ENCODE measurements around the gene MALT1.
"Not testable (repeated sequence)": the region's sequence is repeated elsewhere in the genome, so short reads cannot be mapped to it uniquely, and the experiment has no call there.

The MALT1 gene

GRCh38 chr18:58637946-58638345 lies 33.3 kb upstream of the MALT1 start:
- Histone ChIP-seq H3K4me1 (peaks cover 27 to 47% (median 35%) of the 10 kb centered on the region in 10 experiments), H4K20me1 (no peaks in the 10 kb centered on the region)

GRCh38 chr18:58638441-58638840 lies 32.8 kb upstream of the MALT1 start:
- H3K4me1 ChIP-seq, result peaks cover 27 to 47% (median 35%) of the 10 kb centered on the region in 10 experiments
- H3K27ac ChIP-seq, result peak overlapping the region in 5 of 11 experiments; percentile 3 to 52 (median 44); a peak in 4 of 22 replicates
- peaks cover 8 to 22% (median 14%) of the 10 kb centered on the region in 11 experiments for H3K9me3 ChIP-seq (replicated peaks in 1 of 11)
- peak overlapping the region; percentile 37 to 78 (median 59) for H3K4me2 ChIP-seq
- H3K4me3 ChIP-seq, result no peak overlapping the region
- no peaks in the 10 kb centered on the region for H4K20me1 ChIP-seq
- 0 out of 22 replicates have a peak, but pooled peaks cover 0 to 4% (median 0%) of the 10 kb centered on the region in 11 experiments for H3K36me3 ChIP-seq
- H3K27me3 ChIP-seq, result no peaks in the 10 kb centered on the region
- no peak overlapping the region for H3K9ac ChIP-seq
- TF ChIP-seq Cebpa-rat (IDR thresholded peaks at IDR 0.05), result no peak

More at GRCh38 chr18:58637946-58638345, 33.3 kb upstream of the MALT1 start:
- no peak overlapping the region for H3K9ac ChIP-seq
- H3K4me2 ChIP-seq, result peak overlapping the region; percentile 25 to 78 (median 57)
- no peaks in the 10 kb centered on the region for H3K36me3 ChIP-seq
- peaks cover 3 to 17% (median 9%) of the 10 kb centered on the region in 11 experiments; a peak in 21 of 22 replicates for H3K9me3 ChIP-seq (replicated peaks in 1 of 11)
- TF ChIP-seq Cebpa-rat (IDR thresholded peaks at IDR 0.05), result no peak
- peak overlapping the region in 3 of 11 experiments; percentile 2 to 8 (median 3); a peak in 2 of 22 replicates for H3K27ac ChIP-seq
- H3K4me3 ChIP-seq, result no peak overlapping the region
- no peaks in the 10 kb centered on the region for H3K27me3 ChIP-seq

- TF ChIP-seq Cebpa-rat (IDR thresholded peaks at IDR 0.05), result no peak
- peak overlapping the region in 7 of 11 experiments; percentile 22 to 52 (median 34); a peak in 12 of 22 replicates for H3K27ac ChIP-seq
- H3K4me3 ChIP-seq, result no peak overlapping the region
- H4K20me1 ChIP-seq, result no peaks in the 10 kb centered on the region
- H3K4me2 ChIP-seq, result peak overlapping the region in 10 of 11 experiments; percentile 37 to 78 (median 62); a peak in 17 of 22 replicates
- H3K27me3 ChIP-seq, result no peaks in the 10 kb centered on the region
- H3K9me3 ChIP-seq (replicated peaks in 1 of 11), result peaks cover 16 to 30% (median 22%) of the 10 kb centered on the region in 11 experiments
- peaks cover 27 to 47% (median 35%) of the 10 kb centered on the region in 10 experiments for H3K4me1 ChIP-seq
- peak overlapping the region in 2 of 11 experiments; percentile 28 to 34; a peak in 3 of 22 replicates for H3K9ac ChIP-seq
- 0 out of 22 replicates have a peak, but pooled peaks cover 0 to 4% (median 0%) of the 10 kb centered on the region in 11 experiments for H3K36me3 ChIP-seq
Measured at GRCh38 chr18:58639237-58639636, 32.0 kb upstream of the MALT1 start.

- H3K9ac ChIP-seq, result peak overlapping the region in 4 of 11 experiments; percentile 12 to 34 (median 26); a peak in 3 of 22 replicates
- peaks cover 22 to 36% (median 29%) of the 10 kb centered on the region in 11 experiments for H3K9me3 ChIP-seq (replicated peaks in 1 of 11)
- peak overlapping the region in 7 of 11 experiments; percentile 22 to 52 (median 34); a peak in 11 of 22 replicates for H3K27ac ChIP-seq
- H3K36me3 ChIP-seq, result 0 out of 22 replicates have a peak, but pooled peaks cover 0 to 4% (median 0%) of the 10 kb centered on the region in 11 experiments
- H3K4me1 ChIP-seq, result peaks cover 27 to 47% (median 35%) of the 10 kb centered on the region in 10 experiments
- H3K4me2 ChIP-seq, result peak overlapping the region in 10 of 11 experiments; percentile 22 to 78 (median 62); a peak in 19 of 22 replicates
- no peak overlapping the region for H3K4me3 ChIP-seq
- H4K20me1 ChIP-seq, result no peaks in the 10 kb centered on the region
- peak in 3 of 11 experiments; percentile 21 to 46 (median 29); a peak in 1 of 22 replicates for TF ChIP-seq Cebpa-rat (IDR thresholded peaks at IDR 0.05)
- no peaks in the 10 kb centered on the region for H3K27me3 ChIP-seq
Measured at GRCh38 chr18:58639751-58640427, 31.4 kb upstream of the MALT1 start.

- Histone ChIP-seq H3K4me2 (peak overlapping the region in 10 of 11 experiments; percentile 22 to 78 (median 62); a peak in 18 of 22 replicates), H3K4me3 (no peak overlapping the region), H3K4me1 (peaks cover 27 to 45% (median 35%) of the 10 kb centered on the region in 10 experiments), H3K36me3 (0 out of 22 replicates have a peak, but pooled peaks cover 0 to 4% (median 0%) of the 10 kb centered on the region in 11 experiments), H3K27ac (peak overlapping the region in 6 of 11 experiments; percentile 27 to 52 (median 39); a peak in 10 of 22 replicates), H3K9me3 (replicated peaks in 1 of 11) (peaks cover 25 to 41% (median 34%) of the 10 kb centered on the region in 11 experiments), H3K9ac (no peak overlapping the region), H4K20me1 (no peaks in the 10 kb centered on the region), H3K27me3 (no peaks in the 10 kb centered on the region)
- no peak for TF ChIP-seq Cebpa-rat (IDR thresholded peaks at IDR 0.05)
Measured at GRCh38 chr18:58640428-58640805, 30.8 kb upstream of the MALT1 start.

GRCh38 chr18:58640891-58641610 lies 30.2 kb upstream of the MALT1 start:
- no peak for TF ChIP-seq Cebpa-rat (IDR thresholded peaks at IDR 0.05)
- Histone ChIP-seq H4K20me1 (no peaks in the 10 kb centered on the region), H3K9ac (no peak overlapping the region), H3K4me1 (peaks cover 27 to 42% (median 35%) of the 10 kb centered on the region in 10 experiments), H3K4me3 (no peak overlapping the region), H3K27me3 (no peaks in the 10 kb centered on the region), H3K4me2 (peak overlapping the region in 4 of 11 experiments; percentile 65 to 78 (median 73); a peak in 6 of 22 replicates), H3K27ac (no peak overlapping the region), H3K9me3 (replicated peaks in 1 of 11) (peaks cover 25 to 48% (median 40%) of the 10 kb centered on the region in 11 experiments), H3K36me3 (0 out of 22 replicates have a peak, but pooled peaks cover 0 to 4% (median 0%) of the 10 kb centered on the region in 11 experiments)

- H3K9me3 ChIP-seq (replicated peaks in 1 of 11), result peaks cover 29 to 68% (median 50%) of the 10 kb centered on the region in 11 experiments
- H3K4me1 ChIP-seq, result peaks cover 13 to 26% (median 22%) of the 10 kb centered on the region in 10 experiments; a peak in 19 of 20 replicates
- not testable (repeated sequence) for H3K27me3 ChIP-seq, H3K9ac ChIP-seq, H3K4me3 ChIP-seq, H3K27ac ChIP-seq, H4K20me1 ChIP-seq, H3K36me3 ChIP-seq, H3K4me2 ChIP-seq
Measured at GRCh38 chr18:58643557-58643956, 27.7 kb upstream of the MALT1 start.

GRCh38 chr18:58645398-58645797 lies 25.9 kb upstream of the MALT1 start:
- Histone ChIP-seq H4K20me1 (no peaks in the 10 kb centered on the region), H3K4me3 (no peak overlapping the region), H3K27me3 (no peaks in the 10 kb centered on the region), H3K9me3 (replicated peaks in 1 of 11) (peaks cover 29 to 68% (median 50%) of the 10 kb centered on the region in 11 experiments), H3K4me1 (peaks cover 16 to 26% (median 22%) of the 10 kb centered on the region in 10 experiments), H3K27ac (no peak overlapping the region), H3K4me2 (no peak overlapping the region), H3K36me3 (0 out of 22 replicates have a peak, but pooled peaks cover 0 to 4% (median 0%) of the 10 kb centered on the region in 11 experiments), H3K9ac (no peak overlapping the region)
- TF ChIP-seq Cebpa-rat (IDR thresholded peaks at IDR 0.05), result no peak
